Osteocyte (in vitro differentiated cells): ENCODE measurements around the gene PIMREG. TPM values are rescaled to one million over a fixed set of nuclear protein-coding genes. Genes with fewer than 3 reads are reported as not detected.

Experiments used
- DNase-seq: peaks from one replicate; pipeline ENCODE4 v3.0.0; 2021; ENCODE audit warnings: mixed read lengths; ENCODE audit not compliant: unreplicated experiment; ENCODE audit errors: extremely low spot score
- H3K27ac Mint-ChIP-seq: one replicate; pipeline ENCODE4 v1.8.0; 2021; ENCODE audit warnings: mild to moderate bottlenecking, mixed read lengths; ENCODE audit not compliant: unreplicated experiment
- H3K27me3 Mint-ChIP-seq: one replicate; pipeline ENCODE4 v1.8.0; 2021; ENCODE audit warnings: mixed read lengths; ENCODE audit not compliant: unreplicated experiment
- H3K36me3 Mint-ChIP-seq: one replicate; pipeline ENCODE4 v1.8.0; 2021; ENCODE audit warnings: mixed read lengths; ENCODE audit not compliant: unreplicated experiment
- H3K4me1 Mint-ChIP-seq: one replicate; pipeline ENCODE4 v1.8.0; 2021; ENCODE audit warnings: mixed read lengths; ENCODE audit not compliant: unreplicated experiment
- H3K4me3 Mint-ChIP-seq: one replicate; pipeline ENCODE4 v1.8.0; 2021; ENCODE audit warnings: mild to moderate bottlenecking, moderate library complexity, mixed read lengths; ENCODE audit not compliant: unreplicated experiment
- H3K9me3 Mint-ChIP-seq: one replicate; pipeline ENCODE4 v1.8.0; 2021; ENCODE audit warnings: mixed read lengths; ENCODE audit not compliant: unreplicated experiment
- total RNA-seq: library from RNA; stranded (reverse); gene quantifications from 2 replicates; pipeline ENCODE4 v1.2.1, GENCODE V29; 2021
- TF ChIP-seq, protein P1 (sequence below): fragments of 200-600 bp; sonication (generic); IDR thresholded peaks from 2 replicates; pipeline ENCODE4 v1.5.0; 2021; ENCODE audit warnings: antibody characterized with exemption, mild to moderate bottlenecking, moderate library complexity

PIMREG gene
- total RNA-seq, 1 donor from 2014 or later, result 8.9 TPM

- TF ChIP-seq, protein P1, sequence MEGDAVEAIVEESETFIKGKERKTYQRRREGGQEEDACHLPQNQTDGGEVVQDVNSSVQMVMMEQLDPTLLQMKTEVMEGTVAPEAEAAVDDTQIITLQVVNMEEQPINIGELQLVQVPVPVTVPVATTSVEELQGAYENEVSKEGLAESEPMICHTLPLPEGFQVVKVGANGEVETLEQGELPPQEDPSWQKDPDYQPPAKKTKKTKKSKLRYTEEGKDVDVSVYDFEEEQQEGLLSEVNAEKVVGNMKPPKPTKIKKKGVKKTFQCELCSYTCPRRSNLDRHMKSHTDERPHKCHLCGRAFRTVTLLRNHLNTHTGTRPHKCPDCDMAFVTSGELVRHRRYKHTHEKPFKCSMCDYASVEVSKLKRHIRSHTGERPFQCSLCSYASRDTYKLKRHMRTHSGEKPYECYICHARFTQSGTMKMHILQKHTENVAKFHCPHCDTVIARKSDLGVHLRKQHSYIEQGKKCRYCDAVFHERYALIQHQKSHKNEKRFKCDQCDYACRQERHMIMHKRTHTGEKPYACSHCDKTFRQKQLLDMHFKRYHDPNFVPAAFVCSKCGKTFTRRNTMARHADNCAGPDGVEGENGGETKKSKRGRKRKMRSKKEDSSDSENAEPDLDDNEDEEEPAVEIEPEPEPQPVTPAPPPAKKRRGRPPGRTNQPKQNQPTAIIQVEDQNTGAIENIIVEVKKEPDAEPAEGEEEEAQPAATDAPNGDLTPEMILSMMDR, result no peak
- Mint-ChIP-seq H3K9me3 (no peaks in the 10 kb centered on the region), H3K4me1 (peaks cover 3% of the 10 kb centered on the region)
Observed at GRCh38 chr17:6465206-6466003, 21.1 kb downstream of the PIMREG start.

GRCh38 chr17:6467567-6467966 is 23.3 kb downstream of the PIMREG start:
- TF ChIP-seq, protein P1, result no peak
- H3K27ac Mint-ChIP-seq, result no peak overlapping the region
- H3K4me1 Mint-ChIP-seq, result peaks cover 14% of the 10 kb centered on the region
- H3K36me3 Mint-ChIP-seq, result no peaks in the 10 kb centered on the region
- no peaks in the 10 kb centered on the region for H3K9me3 Mint-ChIP-seq
- no peak for DNase-seq
- H3K27me3 Mint-ChIP-seq, result no peaks in the 10 kb centered on the region
- no peak overlapping the region for H3K4me3 Mint-ChIP-seq

More at GRCh38 chr17:6465206-6466003, 21.1 kb downstream of the PIMREG start:
- Mint-ChIP-seq H3K4me3 (no peak overlapping the region), H3K36me3 (no peaks in the 10 kb centered on the region), H3K27me3 (no peaks in the 10 kb centered on the region), H3K27ac (no peak overlapping the region)
- no peak for DNase-seq

DNA sequence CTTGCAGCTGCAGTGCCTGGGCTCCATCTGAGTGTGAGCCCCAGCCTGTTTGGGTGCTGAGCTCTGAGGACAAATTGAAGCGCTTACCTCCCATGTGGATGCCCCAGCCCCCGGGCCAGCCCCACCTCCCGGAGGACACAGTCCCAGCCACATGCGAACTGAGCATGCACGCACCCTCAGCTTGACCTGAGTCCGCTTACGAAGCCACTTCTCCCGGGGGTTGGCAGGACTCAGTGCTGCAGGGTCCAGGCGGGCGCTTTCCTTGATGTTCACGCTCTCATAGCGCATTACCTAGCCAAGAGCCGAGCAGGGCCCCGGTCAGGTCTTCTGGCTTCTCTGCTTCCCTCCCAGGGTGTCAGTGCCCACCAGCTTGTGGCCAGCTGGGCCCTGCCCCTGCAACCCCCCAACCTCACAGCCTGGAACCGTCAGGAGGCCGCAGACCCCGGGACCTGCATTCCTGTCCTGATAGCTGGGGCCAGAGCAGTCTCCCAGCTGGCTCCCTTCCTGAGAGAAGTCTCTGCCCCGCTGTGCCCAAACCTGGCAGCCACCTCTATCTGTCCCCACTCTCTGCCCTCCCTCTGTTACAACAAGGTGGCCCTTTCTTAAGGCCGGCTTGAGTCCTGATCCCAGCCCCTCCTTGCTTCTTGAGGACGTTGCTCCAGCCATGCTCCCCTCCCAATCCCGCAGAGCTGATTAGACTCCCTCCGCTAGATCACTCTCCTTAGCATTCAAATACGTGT is 24.0 kb downstream of the PIMREG start:
- DNase-seq, result no peak
- Mint-ChIP-seq H3K4me3 (no peak overlapping the region), H3K27me3 (no peaks in the 10 kb centered on the region), H3K36me3 (no peaks in the 10 kb centered on the region), H3K9me3 (no peaks in the 10 kb centered on the region), H3K27ac (no peak overlapping the region), H3K4me1 (peaks cover 18% of the 10 kb centered on the region)
- TF ChIP-seq, protein P1, result no peak

- H3K4me1 Mint-ChIP-seq, result peaks cover 18% of the 10 kb centered on the region
- no peak overlapping the region for H3K4me3 Mint-ChIP-seq
- DNase-seq, result no peak
- H3K36me3 Mint-ChIP-seq, result no peaks in the 10 kb centered on the region
- TF ChIP-seq, protein P1, result no peak
- peak overlapping the region; percentile 34 for H3K27ac Mint-ChIP-seq
- no peaks in the 10 kb centered on the region for H3K9me3 Mint-ChIP-seq
- H3K27me3 Mint-ChIP-seq, result no peaks in the 10 kb centered on the region
Observed at GRCh38 chr17:6470146-6470718, 26.0 kb downstream of the PIMREG start.
